ENCODE data around the gene GSG1L.

GRCh38 chr16:27965801-27966200 lies 97.7 kb downstream of the GSG1L start:
- TF ChIP-seq CTCF (IDR thresholded peaks at IDR 0.05): no peak
- TF ChIP-seq POLR2A (IDR thresholded peaks at IDR 0.05): no peak
